ENCODE data around the gene ARL5A.

Gene ARL5A

GRCh38 chr2:151775057-151775740 is 53.0 kb downstream of the ARL5A start:
- TF ChIP-seq POLR2A (IDR thresholded peaks at IDR 0.05; ENCODE audit: extremely low read depth, insufficient read length), result no peak
- DNase-seq (ENCODE audit: low read depth), result no peak
- H3K4me3 ChIP-seq (ENCODE audit: low read depth, low read length), result no peak overlapping the region

DNA sequence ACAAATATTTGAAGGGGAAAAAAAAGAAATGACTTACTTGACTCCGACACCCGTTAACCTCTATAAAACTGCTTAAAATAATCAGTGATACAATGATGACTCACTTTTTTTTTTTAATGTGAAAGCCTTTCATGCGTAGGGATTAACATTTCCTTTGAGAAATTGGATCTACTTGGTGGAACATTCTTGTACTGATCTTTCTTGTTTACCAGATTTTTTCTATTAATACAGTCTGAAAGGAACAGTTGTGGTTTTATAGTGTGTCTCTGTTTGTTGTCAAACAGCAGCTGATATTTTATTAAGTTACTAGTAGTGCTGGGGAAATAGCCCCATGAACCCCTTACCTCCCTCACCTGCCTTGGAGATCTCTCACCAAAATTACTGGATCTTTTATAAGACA is 53.7 kb downstream of the ARL5A start:
- no peak for DNase-seq (ENCODE audit: low read depth)
- H3K4me3 ChIP-seq (ENCODE audit: low read depth, low read length), result no peak overlapping the region
- TF ChIP-seq, protein P1, sequence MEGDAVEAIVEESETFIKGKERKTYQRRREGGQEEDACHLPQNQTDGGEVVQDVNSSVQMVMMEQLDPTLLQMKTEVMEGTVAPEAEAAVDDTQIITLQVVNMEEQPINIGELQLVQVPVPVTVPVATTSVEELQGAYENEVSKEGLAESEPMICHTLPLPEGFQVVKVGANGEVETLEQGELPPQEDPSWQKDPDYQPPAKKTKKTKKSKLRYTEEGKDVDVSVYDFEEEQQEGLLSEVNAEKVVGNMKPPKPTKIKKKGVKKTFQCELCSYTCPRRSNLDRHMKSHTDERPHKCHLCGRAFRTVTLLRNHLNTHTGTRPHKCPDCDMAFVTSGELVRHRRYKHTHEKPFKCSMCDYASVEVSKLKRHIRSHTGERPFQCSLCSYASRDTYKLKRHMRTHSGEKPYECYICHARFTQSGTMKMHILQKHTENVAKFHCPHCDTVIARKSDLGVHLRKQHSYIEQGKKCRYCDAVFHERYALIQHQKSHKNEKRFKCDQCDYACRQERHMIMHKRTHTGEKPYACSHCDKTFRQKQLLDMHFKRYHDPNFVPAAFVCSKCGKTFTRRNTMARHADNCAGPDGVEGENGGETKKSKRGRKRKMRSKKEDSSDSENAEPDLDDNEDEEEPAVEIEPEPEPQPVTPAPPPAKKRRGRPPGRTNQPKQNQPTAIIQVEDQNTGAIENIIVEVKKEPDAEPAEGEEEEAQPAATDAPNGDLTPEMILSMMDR (IDR thresholded peaks at IDR 0.05; ENCODE audit: low read depth, low read length), result no peak
- TF ChIP-seq POLR2A (IDR thresholded peaks at IDR 0.05; ENCODE audit: extremely low read depth, insufficient read length), result no peak
- no peak for TF ChIP-seq MYC (IDR thresholded peaks at IDR 0.05; ENCODE audit: low read depth, low read length)
- TF ChIP-seq, protein P2, sequence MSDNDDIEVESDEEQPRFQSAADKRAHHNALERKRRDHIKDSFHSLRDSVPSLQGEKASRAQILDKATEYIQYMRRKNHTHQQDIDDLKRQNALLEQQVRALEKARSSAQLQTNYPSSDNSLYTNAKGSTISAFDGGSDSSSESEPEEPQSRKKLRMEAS (IDR thresholded peaks at IDR 0.05; ENCODE audit: low read depth, low read length), result no peak

DNA sequence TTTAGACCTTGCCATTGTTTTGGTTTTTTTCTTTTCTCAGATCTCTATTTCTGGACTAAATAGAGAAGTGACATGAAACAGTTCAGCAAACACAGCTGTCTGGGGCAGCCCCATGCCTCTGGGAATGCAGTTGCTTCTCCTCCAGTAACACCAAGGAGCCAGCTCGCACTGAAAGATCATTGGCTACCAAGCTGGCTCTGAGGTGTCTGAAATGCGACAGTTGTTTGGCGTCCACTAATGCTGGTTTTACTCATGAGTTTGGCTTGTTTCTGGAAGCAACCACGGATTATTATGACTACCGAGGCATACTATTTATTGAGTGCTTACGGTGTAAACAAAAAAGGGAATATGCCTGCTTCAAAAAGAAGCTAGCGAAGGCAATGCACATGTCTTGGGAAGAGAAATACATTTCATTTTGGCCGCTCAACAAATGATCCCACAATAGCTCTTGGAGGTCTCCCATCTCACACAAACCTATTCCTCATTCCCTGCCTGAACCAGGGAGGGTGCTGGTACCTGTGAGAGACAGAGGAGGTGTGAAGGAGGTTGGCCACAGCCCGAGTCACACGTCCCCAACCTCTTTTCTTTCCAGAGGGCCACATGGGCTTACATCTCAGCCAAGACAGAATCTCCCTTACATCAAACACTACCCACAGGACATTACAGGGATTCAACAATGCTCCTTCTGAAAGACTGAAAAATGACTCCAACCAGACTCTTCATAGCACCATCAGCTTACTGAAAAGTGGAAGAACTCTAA is 56.4 kb downstream of the ARL5A start:
- H3K4me3 ChIP-seq (ENCODE audit: low read depth, low read length), result no peak overlapping the region
- TF ChIP-seq, protein P1 (IDR thresholded peaks at IDR 0.05; ENCODE audit: low read depth, low read length), result no peak
- no peak for TF ChIP-seq POLR2A (IDR thresholded peaks at IDR 0.05; ENCODE audit: extremely low read depth, insufficient read length)
- TF ChIP-seq, protein P2 (IDR thresholded peaks at IDR 0.05; ENCODE audit: low read depth, low read length), result no peak
- no peak for TF ChIP-seq MYC (IDR thresholded peaks at IDR 0.05; ENCODE audit: low read depth, low read length)
- DNase-seq (ENCODE audit: low read depth), result no peak

GRCh38 chr2:151770995-151771394 is 57.2 kb downstream of the ARL5A start:
- TF ChIP-seq, protein P1 (IDR thresholded peaks at IDR 0.05; ENCODE audit: low read depth, low read length), result no peak
- TF ChIP-seq POLR2A (IDR thresholded peaks at IDR 0.05; ENCODE audit: extremely low read depth, insufficient read length) (no peak), MYC (IDR thresholded peaks at IDR 0.05; ENCODE audit: low read depth, low read length) (no peak)
- TF ChIP-seq, protein P2 (IDR thresholded peaks at IDR 0.05; ENCODE audit: low read depth, low read length), result no peak
- no peak overlapping the region for H3K4me3 ChIP-seq (ENCODE audit: low read depth, low read length)
- DNase-seq (ENCODE audit: low read depth), result no peak

DNA sequence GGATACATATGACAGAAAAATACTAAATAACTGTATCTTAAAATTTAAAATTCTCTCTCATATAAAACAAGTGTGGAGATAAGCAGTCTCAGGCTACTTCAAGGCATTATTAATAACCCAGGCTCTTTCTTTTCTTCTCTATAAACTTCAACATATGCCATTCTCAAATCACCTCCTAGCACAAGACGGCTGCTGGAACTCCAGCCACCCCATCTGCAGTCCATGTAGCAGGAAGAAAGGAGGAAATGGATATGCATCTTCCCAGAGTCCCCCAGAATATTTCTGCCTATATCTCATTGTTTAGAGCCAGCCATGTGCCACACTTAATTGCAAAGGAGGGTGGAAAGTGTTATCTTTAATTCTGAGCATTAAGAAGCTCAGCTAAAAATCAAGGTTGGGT is 58.6 kb downstream of the ARL5A start:
- no peak for DNase-seq (ENCODE audit: low read depth)
- TF ChIP-seq MYC (IDR thresholded peaks at IDR 0.05; ENCODE audit: low read depth, low read length) (no peak), POLR2A (IDR thresholded peaks at IDR 0.05; ENCODE audit: extremely low read depth, insufficient read length) (no peak)
- H3K4me3 ChIP-seq (ENCODE audit: low read depth, low read length), result no peak overlapping the region

- DNase-seq (ENCODE audit: low read depth), result peak; percentile 30
- H3K4me3 ChIP-seq (ENCODE audit: low read depth, low read length), result no peak overlapping the region
- TF ChIP-seq, protein P1 (IDR thresholded peaks at IDR 0.05; ENCODE audit: low read depth, low read length), result no peak
- TF ChIP-seq, protein P2 (IDR thresholded peaks at IDR 0.05; ENCODE audit: low read depth, low read length), result no peak
- TF ChIP-seq POLR2A (IDR thresholded peaks at IDR 0.05; ENCODE audit: extremely low read depth, insufficient read length), result no peak
- no peak for TF ChIP-seq MYC (IDR thresholded peaks at IDR 0.05; ENCODE audit: low read depth, low read length)
Measured at GRCh38 chr2:151767536-151767935, 60.7 kb downstream of the ARL5A start.

Measured in NB4 (cell line).